SW480 (cell line): ENCODE results near the gene IFI27L2.
A peak's percentile ranks its signal among the peaks of the same experiment; 100 is the strongest.

Experiments
- DNase-seq: peaks from one replicate; pipeline ENCODE4 v3.0.0-alpha.2; 2016; ENCODE audit warnings: low spot score

Gene IFI27L2

GRCh38 chr14:94100847-94101246 is 28.6 kb downstream of the IFI27L2 start:
- DNase-seq: peak; percentile 34

DNA sequence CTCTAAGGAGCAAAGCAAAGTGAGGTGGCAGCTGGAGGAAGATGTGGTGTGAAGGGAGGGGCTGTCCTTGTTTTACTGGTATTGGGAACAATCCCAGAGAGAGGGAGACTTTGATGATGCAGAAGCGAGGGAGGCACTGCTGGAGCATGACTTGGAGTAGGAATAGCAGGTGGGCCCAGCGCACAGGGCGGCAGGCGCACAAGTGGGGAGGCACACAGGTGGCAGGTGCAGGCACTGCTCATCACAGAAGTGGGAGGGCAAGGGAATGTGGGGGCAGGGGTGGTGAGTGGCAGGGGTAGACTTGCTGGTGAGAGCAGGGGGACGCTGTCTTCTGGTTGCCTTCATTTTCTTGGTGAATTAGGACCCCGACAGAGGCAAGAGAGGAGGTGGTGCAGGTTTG is 30.4 kb downstream of the IFI27L2 start:
- no peak for DNase-seq

- no peak for DNase-seq
Measured at GRCh38 chr14:94098326-94098992, 30.9 kb downstream of the IFI27L2 start.

DNA sequence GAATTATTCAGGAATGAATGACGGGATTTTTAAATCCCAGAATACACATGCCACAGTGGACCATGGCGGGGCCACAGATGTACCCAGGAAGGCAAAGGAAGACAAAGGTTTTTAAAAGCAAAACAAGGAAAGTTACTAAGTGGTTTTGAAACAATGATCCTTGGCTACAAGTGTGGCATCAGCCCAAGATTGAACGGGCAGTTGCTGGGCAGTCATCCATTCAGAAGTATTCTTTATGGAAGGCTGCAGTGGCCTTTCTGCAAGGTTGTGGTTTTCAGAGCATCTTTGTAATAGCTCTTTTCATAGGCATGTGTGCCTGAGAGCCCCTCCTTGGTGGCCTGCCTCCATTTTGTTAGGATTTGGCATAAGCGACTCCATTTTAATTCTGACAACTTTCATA is 32.3 kb downstream of the IFI27L2 start:
- DNase-seq: no peak

DNA sequence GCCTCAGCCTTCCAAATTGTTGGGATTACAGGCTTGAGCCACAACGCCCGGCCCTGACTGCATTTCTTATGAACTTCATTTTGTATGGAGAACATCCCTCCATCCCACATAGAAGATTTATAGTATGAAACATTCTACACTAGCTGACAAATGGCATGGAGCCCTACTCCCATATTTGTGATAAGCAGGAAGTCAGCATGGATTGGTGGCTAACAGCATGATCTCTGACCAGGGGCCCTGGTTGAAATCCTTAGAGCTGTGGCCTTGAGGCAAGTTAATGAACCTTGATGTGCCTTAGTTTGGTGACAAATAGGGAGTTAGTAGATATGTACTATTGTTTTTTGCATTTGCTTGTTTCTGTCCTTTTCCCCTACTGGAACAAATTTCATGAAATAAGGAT is 36.0 kb downstream of the IFI27L2 start:
- no peak for DNase-seq

GRCh38 chr14:94089479-94089878 is 39.9 kb downstream of the IFI27L2 start:
- DNase-seq: no peak

GRCh38 chr14:94088516-94088915 is 40.9 kb downstream of the IFI27L2 start:
- no peak for DNase-seq

- DNase-seq: no peak
Measured at GRCh38 chr14:94087891-94088290, 41.5 kb downstream of the IFI27L2 start.

DNA sequence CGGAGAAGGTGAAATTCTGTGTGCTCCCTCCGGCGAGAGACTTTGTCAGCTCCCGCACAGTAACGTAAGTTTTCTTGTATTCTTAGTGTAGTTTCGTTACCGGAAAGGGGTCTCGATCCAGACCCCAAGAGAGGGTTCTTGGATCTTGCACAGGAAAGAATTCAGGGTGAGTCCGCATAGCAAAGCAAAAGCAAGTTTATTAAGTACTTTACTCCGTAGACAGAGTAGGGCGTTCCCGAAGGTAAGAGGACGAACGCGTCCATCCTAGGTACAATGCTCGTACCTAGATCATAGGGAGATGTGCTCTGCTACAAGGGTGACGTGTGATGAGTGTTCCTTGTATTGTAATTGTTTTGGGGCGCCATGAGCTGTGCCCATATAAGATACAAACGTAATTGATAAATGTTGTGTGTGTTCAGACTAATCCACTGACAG is 48.0 kb downstream of the IFI27L2 start:
- DNase-seq: peak; percentile 41

DNA sequence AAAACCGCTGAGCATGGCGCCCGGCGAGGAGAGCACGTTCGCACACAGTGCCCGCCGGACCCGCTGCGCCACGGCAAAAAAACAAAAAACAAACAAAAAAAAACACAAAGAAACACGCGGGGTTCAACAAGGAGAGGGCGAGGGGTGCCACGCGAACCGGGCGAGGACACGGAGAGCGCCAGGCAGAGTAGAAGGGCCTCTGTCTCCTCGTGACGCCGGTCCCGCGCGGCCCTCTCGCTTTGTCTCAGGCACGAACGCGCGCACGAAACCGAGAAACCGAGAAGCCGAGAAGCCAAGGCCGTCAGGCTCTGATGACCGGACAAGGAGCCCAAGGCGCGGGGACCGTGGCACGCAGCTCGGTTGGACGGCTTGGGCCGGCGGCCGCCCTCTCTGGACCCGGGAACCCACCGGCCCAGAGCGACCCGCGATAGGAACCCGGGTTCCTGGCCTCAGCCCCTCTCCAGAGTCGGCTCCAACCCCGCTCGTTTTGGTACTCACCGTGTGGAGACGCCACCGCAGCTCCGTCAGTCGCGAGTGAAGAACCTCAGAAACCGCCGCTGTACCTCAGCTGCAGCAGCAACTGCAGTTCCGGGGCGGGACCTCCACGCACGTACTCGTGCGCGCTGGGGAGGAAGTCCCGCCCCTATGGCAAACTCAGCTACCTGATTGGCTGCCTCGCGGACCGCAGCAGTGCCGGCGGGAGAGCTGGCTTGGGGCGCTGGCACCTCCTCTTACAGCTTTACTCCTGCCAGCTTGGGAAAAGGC is 48.6 kb downstream of the IFI27L2 start, which contains the start of the genes DDX24 and IFI27L1:
Gene DDX24 (minus strand): TSS at position 582 of the 765 bp plus-strand sequence. CDS start 1,460 bp downstream, outside the sequence.
Gene IFI27L1 (plus strand): TSS at position 690 of the 765 bp plus-strand sequence. CDS start 15,628 bp downstream, outside the sequence.
- DNase-seq: peak; percentile 96

DNA sequence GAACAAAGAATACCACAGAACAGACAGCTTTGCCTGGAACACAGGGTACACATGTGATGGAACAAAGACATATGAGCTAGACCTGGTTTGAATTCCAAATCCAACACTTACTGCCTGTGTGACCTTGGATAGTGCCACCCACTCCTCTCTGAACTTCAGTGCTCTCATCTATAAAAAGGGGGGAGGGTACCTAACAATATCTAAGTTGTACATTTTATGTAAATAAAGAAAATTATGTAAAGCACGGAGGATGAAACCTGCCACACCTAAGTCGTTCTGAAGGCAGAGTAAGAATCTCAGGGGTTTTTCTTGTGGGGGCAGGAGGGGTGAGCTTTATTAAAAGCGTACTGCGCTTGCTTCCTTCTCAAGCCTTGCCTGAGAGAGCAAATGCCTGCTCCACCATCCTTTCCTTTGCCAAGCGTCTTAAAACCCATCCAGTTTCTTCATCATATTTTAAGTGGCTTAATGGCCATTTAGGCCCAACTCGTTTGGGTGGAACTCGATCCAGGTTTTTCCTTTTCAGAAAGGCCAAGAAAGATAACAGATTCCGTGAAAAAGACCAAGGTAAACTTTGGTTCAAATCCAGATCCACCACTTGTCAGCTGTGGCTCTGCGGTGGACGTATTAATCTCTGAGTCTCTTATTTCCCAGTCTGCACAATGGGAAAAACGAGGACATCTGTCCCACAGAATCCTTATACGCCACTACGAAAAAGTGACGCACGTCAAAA is 49.3 kb downstream of the IFI27L2 start:
- DNase-seq: peak; percentile 41

GRCh38 chr14:94077823-94078222 is 51.6 kb downstream of the IFI27L2 start:
- DNase-seq: no peak
